HepG2 (cell line): Measurements from ENCODE around the gene AJUBA. TPM values are rescaled to one million over a fixed set of nuclear protein-coding genes. Genes with fewer than 3 reads are reported as not detected.
A peak's percentile ranks its signal among the peaks of the same experiment; 100 is the strongest.

ENCODE experiments used
- ELF4 ChIP-seq: sonication (generic); formaldehyde crosslinking; IDR thresholded peaks from 2 replicates; pipeline ENCODE4 v1.5.0; 2020; ENCODE audit warnings: missing genetic modification reagents, mild to moderate bottlenecking, moderate library complexity, borderline replicate concordance
- FOXK1 ChIP-seq: sonication (generic); formaldehyde crosslinking; IDR thresholded peaks from 2 replicates; pipeline ENCODE4 v1.4.0; 2020; ENCODE audit warnings: low read depth, missing genetic modification reagents, borderline replicate concordance
- HNRNPLL ChIP-seq: fragments of 200-400 bp; formaldehyde crosslinking; IDR thresholded peaks from 2 replicates; pipeline ENCODE4 v1.6.1; 2017; ENCODE audit warnings: mild to moderate bottlenecking, low read depth, low read length; ENCODE audit not compliant: poor library complexity, severe bottlenecking
- TBL1XR1 ChIP-seq: fragments of 150-350 bp; IDR thresholded peaks from 2 replicates; pipeline ENCODE4 v1.6.1; 2014; ENCODE audit warnings: borderline replicate concordance, low read length; ENCODE audit not compliant: partially characterized antibody
- THAP11 ChIP-seq: IDR thresholded peaks from 2 replicates; pipeline ENCODE4 v1.6.1; 2016; ENCODE audit warnings: missing biosample characterization, missing genetic modification reagents
- ZNF577 ChIP-seq: sonication (generic); formaldehyde crosslinking; IDR thresholded peaks from 2 replicates; pipeline ENCODE4 v1.4.0; 2020; ENCODE audit warnings: mild to moderate bottlenecking, low read depth, missing genetic modification reagents, borderline replicate concordance
- ZNF713 ChIP-seq: sonication (generic); formaldehyde crosslinking; IDR thresholded peaks from 2 replicates; pipeline ENCODE4 v1.4.0; 2020; ENCODE audit warnings: mild to moderate bottlenecking, missing genetic modification reagents
- ZNF839 ChIP-seq: sonication (generic); formaldehyde crosslinking; IDR thresholded peaks from 2 replicates; pipeline ENCODE4 v1.4.0; 2020; ENCODE audit warnings: missing genetic modification reagents, mild to moderate bottlenecking, borderline replicate concordance
- polyA plus RNA-seq, 8 experiments: library from polyadenylated mRNA; depleted of rRNA in 3 of 8; stranded (reverse) in 7 of 8; unstranded in 1 of 8; fragments of >200 nt; fragmentation: Illumina TruSeq in 4 of 8; extraction: Trizol in 4 of 8; gene quantifications; 2 replicates each; pipeline versions ENCODE4 v1.2.1 to v1.2.3, GENCODE V29; 2011 to 2016; ENCODE audit warnings: low read depth in 4 of 8, missing spikeins in 1 of 8, mixed read lengths in 1 of 8; ENCODE audit not compliant: insufficient read depth in 1 of 8
- total RNA-seq, 5 experiments: library from RNA; depleted of rRNA; stranded (reverse); fragments of >200 nt; fragmentation: Illumina TruSeq; extraction: Trizol; gene quantifications; 2 replicates each; pipeline ENCODE4 v1.2.3, GENCODE V29; 2016; ENCODE audit warnings: low read depth in 1 of 5
- TF ChIP-seq, protein P1 (sequence below), 2 experiments: fragments of 450-650 bp in 1 of 2; sonication (generic) in 1 of 2; formaldehyde crosslinking in 1 of 2; IDR thresholded peaks; 2 replicates each; pipeline versions ENCODE4 v1.6.1 to v1.8.0; 2016 to 2022; ENCODE audit warnings: antibody characterized with exemption in 1 of 2, mild to moderate bottlenecking in 1 of 2, missing genetic modification reagents in 1 of 2
- TF ChIP-seq, protein P2 (sequence below): sonication (generic); formaldehyde crosslinking; conservative IDR thresholded peaks from 2 replicates; pipeline ENCODE4 v1.8.0; 2022; ENCODE audit warnings: mild to moderate bottlenecking, moderate library complexity, missing genetic modification reagents
- TF ChIP-seq, protein P3 (sequence below): IDR thresholded peaks from 2 replicates; pipeline ENCODE4 v1.6.1; 2016; ENCODE audit warnings: control low read depth
- TF ChIP-seq, protein P4 (sequence below): sonication (generic); formaldehyde crosslinking; IDR thresholded peaks from 2 replicates; pipeline ENCODE4 v1.9.0; 2021; ENCODE audit warnings: missing genetic modification reagents, mild to moderate bottlenecking, borderline replicate concordance

Gene AJUBA
- total and polyA plus RNA-seq, 2 of the 13 experiments (the other 11 are each of a cell fraction or from before 2014, with no cell fraction given): 157 to 241 TPM

GRCh38 chr14:23009939-23010726, 27.8 kb upstream of the AJUBA start, which contains the start of gene C14orf93 (continued):
- TF ChIP-seq TBL1XR1 (peak; percentile 22), ZNF577 (CRISPR knock-in tag) (no peak), THAP11 (peak; percentile 48; the same call in 1 of the 2 replicates), ZNF713 (CRISPR knock-in tag) (no peak), ZNF839 (peak; percentile 50; the same call in 1 of the 2 replicates), HNRNPLL (peak; percentile 66), ELF4 (peak; percentile 31; the same call in 1 of the 2 replicates), FOXK1 (CRISPR knock-in tag) (no peak; the same call in none of the 2 replicates)
- TF ChIP-seq, protein P1, sequence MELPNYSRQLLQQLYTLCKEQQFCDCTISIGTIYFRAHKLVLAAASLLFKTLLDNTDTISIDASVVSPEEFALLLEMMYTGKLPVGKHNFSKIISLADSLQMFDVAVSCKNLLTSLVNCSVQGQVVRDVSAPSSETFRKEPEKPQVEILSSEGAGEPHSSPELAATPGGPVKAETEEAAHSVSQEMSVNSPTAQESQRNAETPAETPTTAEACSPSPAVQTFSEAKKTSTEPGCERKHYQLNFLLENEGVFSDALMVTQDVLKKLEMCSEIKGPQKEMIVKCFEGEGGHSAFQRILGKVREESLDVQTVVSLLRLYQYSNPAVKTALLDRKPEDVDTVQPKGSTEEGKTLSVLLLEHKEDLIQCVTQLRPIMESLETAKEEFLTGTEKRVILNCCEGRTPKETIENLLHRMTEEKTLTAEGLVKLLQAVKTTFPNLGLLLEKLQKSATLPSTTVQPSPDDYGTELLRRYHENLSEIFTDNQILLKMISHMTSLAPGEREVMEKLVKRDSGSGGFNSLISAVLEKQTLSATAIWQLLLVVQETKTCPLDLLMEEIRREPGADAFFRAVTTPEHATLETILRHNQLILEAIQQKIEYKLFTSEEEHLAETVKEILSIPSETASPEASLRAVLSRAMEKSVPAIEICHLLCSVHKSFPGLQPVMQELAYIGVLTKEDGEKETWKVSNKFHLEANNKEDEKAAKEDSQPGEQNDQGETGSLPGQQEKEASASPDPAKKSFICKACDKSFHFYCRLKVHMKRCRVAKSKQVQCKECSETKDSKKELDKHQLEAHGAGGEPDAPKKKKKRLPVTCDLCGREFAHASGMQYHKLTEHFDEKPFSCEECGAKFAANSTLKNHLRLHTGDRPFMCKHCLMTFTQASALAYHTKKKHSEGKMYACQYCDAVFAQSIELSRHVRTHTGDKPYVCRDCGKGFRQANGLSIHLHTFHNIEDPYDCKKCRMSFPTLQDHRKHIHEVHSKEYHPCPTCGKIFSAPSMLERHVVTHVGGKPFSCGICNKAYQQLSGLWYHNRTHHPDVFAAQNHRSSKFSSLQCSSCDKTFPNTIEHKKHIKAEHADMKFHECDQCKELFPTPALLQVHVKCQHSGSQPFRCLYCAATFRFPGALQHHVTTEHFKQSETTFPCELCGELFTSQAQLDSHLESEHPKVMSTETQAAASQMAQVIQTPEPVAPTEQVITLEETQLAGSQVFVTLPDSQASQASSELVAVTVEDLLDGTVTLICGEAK (IDR thresholded peaks at IDR 0.05): no peak
- TF ChIP-seq, protein P1 (CRISPR knock-in tag; IDR thresholded peaks at IDR 0.05): no peak; the same call in none of the 2 replicates
- TF ChIP-seq, protein P2, sequence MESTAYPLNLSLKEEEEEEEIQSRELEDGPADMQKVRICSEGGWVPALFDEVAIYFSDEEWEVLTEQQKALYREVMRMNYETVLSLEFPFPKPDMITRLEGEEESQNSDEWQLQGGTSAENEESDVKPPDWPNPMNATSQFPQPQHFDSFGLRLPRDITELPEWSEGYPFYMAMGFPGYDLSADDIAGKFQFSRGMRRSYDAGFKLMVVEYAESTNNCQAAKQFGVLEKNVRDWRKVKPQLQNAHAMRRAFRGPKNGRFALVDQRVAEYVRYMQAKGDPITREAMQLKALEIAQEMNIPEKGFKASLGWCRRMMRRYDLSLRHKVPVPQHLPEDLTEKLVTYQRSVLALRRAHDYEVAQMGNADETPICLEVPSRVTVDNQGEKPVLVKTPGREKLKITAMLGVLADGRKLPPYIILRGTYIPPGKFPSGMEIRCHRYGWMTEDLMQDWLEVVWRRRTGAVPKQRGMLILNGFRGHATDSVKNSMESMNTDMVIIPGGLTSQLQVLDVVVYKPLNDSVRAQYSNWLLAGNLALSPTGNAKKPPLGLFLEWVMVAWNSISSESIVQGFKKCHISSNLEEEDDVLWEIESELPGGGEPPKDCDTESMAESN (CRISPR knock-in tag): peak; percentile 49; the same call in 1 of the 2 replicates
- TF ChIP-seq, protein P3, sequence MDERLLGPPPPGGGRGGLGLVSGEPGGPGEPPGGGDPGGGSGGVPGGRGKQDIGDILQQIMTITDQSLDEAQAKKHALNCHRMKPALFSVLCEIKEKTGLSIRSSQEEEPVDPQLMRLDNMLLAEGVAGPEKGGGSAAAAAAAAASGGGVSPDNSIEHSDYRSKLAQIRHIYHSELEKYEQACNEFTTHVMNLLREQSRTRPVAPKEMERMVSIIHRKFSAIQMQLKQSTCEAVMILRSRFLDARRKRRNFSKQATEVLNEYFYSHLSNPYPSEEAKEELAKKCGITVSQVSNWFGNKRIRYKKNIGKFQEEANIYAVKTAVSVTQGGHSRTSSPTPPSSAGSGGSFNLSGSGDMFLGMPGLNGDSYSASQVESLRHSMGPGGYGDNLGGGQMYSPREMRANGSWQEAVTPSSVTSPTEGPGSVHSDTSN (CRISPR knock-in tag): no peak
- TF ChIP-seq, protein P4, sequence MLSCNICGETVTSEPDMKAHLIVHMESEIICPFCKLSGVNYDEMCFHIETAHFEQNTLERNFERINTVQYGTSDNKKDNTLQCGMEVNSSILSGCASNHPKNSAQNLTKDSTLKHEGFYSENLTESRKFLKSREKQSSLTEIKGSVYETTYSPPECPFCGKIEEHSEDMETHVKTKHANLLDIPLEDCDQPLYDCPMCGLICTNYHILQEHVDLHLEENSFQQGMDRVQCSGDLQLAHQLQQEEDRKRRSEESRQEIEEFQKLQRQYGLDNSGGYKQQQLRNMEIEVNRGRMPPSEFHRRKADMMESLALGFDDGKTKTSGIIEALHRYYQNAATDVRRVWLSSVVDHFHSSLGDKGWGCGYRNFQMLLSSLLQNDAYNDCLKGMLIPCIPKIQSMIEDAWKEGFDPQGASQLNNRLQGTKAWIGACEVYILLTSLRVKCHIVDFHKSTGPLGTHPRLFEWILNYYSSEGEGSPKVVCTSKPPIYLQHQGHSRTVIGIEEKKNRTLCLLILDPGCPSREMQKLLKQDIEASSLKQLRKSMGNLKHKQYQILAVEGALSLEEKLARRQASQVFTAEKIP (CRISPR knock-in tag): no peak
